SH-SY5Y (cell line): ENCODE results near the gene ZNF618.

Experiments used
- GATA2 ChIP-seq: IDR thresholded peaks from 2 replicates; pipeline ENCODE4 v1.6.1; 2011; ENCODE audit warnings: mild to moderate bottlenecking, low read depth, low read length
- GATA3 ChIP-seq: IDR thresholded peaks from 2 replicates; pipeline ENCODE4 v1.6.1; 2011; ENCODE audit warnings: low read depth, mild to moderate bottlenecking, low read length, moderate library complexity

Gene ZNF618

GRCh38 chr9:113957821-113958341 is 81.8 kb downstream of the ZNF618 start:
- no peak for TF ChIP-seq GATA3
- no peak for TF ChIP-seq GATA2

GRCh38 chr9:113958556-113958955 is 82.4 kb downstream of the ZNF618 start:
- TF ChIP-seq GATA2 (no peak), GATA3 (no peak)

GRCh38 chr9:113960768-113961167 is 84.7 kb downstream of the ZNF618 start:
- TF ChIP-seq GATA3 (no peak), GATA2 (no peak)

GRCh38 chr9:113962396-113962795 is 86.3 kb downstream of the ZNF618 start:
- TF ChIP-seq GATA2: no peak
- TF ChIP-seq GATA3: no peak

GRCh38 chr9:113963017-113963620 is 87.0 kb downstream of the ZNF618 start:
- TF ChIP-seq GATA2 (no peak), GATA3 (no peak)

DNA sequence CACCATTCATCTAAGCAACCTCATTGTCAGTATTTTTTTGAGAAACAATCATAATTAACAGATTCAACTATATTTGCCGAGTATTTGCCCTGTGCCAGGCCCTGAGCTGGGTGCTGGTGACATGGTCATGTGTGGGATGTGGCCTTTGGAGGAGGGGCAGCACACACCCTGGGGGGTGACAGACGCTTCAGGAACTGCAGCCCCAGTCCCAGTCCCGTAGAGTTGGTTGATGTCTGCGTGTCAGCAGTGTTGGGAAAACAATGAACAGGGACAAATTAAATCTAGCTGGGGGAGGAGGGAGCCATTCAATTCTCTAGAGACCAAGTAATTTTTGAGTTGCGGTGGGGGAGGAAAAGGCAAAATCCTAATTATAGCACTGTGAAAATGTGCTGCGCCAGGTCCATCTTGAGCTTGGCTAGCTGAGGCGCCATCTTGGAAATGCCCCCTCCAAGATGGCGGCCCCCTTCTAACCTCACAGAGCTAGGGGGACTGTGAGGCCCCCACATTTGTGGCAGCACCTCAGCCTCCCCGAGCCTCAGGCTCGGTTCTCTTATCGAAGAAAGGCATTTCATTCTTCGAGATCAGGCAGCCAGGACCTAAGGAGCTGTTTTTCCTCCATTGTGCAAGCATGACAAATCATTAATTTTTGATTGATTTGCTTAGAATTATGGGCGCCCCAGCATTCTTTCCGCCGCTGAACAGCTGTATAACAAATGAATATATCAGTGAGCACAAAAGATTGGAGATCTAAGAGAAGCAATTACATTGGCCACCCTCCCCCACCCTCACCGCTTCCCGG is 87.8 kb downstream of the ZNF618 start:
- TF ChIP-seq GATA2: no peak
- no peak for TF ChIP-seq GATA3

DNA sequence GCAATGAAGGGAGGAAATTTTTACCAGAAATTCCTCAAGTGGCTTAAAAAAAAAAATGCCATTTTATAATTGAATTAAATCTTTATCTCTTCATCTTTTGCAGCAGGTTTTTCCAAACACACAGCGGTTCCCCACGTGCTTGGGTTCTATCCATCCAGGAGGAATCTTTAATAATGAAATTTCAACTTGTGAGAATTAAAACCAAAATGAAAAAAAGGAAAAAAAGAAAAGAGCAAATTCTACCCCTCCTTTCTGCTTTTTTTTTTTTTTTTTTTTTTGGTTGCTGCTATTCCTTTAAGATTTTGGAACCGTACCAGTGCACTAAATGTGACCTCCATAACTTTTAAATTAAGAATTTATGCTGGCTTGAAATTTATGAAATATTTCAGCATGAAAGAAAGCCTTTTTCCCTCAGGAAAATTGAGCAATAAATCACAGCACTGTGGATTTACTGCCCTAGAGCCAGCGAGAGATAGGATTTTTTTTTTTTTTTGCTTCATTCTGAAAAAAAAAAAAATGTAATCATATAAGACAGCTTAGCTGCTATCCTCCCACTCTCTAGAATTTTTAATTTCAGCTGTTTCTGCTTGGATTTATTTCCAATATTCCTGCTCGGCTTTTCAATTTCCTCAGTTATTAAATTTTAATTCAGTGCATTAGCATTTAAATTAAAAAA is 88.5 kb downstream of the ZNF618 start:
- peak; percentile 66 for TF ChIP-seq GATA2
- TF ChIP-seq GATA3: peak; percentile 62; the same call in 1 of the 2 replicates

DNA sequence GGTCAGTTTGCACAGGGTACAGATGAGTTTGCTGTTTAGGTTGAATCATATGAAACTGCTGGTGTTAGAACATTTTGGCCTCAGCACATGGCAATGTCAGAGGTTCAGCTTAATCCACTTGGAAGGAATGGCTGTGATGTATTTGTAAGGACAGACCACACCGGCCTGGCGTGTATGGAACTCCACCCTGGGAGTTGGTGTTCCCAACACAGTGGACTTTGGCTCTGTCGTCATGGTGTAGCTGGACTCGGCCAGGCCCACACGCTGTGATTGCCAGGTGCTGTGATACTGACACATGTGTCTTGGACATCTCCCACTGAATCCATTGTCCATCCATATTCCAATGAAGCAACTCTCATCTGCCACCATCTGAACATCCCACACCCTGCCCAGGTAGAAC is 90.3 kb downstream of the ZNF618 start:
- TF ChIP-seq GATA3 (no peak), GATA2 (no peak)

- no peak for TF ChIP-seq GATA3
- TF ChIP-seq GATA2: no peak
Measured at GRCh38 chr9:113967380-113967779, 91.3 kb downstream of the ZNF618 start.

GRCh38 chr9:113969343-113969742 is 93.2 kb downstream of the ZNF618 start:
- TF ChIP-seq GATA3 (no peak), GATA2 (no peak)

- no peak for TF ChIP-seq GATA2
Measured at GRCh38 chr9:113973226-113973625, 97.1 kb downstream of the ZNF618 start.

DNA sequence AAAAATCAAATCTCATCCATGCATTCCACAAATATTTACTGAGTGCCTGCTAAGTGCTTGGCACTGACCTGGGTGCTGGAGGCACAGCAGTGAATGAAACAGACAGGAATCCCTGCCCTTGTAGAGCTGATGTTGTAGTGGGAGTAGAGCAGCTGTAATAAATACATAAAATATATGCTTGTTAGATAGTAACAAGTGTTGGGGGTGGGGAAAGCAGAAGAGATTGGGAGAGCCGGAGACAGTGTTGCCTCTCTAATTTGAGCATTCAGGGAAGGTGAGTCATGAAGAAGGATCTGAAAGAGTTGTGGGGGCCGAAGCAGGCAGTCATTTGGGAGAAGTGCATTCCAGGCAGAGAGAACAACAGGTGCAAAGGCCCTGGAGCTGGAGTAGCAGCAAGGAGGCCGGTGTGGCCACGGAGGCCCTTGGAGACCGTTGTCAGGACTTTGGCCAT is 97.9 kb downstream of the ZNF618 start:
- no peak for TF ChIP-seq GATA2
- no peak for TF ChIP-seq GATA3

DNA sequence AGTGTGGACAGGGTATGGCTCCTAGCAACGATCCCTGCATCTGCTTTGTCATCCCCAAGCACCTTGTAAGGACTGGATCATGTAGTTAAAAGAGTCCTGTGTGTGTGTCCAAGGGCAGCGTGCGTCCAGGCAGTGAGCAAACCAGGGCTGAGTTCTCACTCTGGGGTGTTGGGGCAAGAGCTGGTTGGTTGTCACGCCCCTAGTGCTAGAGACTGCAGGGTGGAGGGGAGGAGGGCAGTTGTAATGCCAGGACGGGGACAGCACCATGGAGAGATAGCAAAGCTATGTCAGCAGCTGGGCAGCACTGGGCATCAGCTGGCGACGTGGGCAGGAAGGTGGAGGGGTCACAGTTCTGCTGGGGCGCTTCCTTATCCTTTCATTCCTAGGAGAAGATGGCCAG is 100.8 kb downstream of the ZNF618 start:
- TF ChIP-seq GATA3 (no peak), GATA2 (no peak)

DNA sequence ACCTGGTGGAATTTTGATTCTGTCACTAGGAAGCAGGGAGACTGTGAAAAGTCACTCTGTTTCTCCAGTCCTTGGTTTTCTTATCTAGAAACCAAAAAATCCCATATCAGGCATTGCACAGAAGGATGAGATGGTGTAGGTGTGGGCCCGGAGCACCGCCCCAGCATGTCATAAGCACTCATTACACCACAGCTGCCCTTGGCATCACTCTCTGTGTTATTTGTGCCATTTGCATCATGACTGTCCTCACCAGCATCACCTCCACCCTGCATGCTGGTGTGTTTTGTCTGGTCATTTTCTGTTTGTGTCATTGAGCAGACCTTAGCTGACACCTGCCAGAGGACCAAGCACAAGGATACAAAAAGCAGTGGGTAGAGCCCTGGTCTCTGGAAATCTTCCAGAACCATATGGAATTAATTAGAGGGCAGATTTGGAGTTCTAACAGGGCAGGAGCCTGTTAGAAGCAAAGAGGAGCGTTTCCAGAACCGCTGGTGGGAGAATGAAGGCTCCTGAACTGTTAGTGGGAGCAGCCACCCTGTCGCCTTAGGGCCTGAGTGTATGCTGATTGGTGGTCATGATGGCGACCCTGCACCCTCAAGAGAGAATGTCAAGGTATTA is 102.7 kb downstream of the ZNF618 start:
- TF ChIP-seq GATA3 (no peak), GATA2 (peak; percentile 60)
